Endothelial cell of umbilical vein (primary cell): ENCODE measurements around the gene GIPC1. TPM values are rescaled to one million over a fixed set of nuclear protein-coding genes. Genes with fewer than 3 reads are reported as not detected.

Experiments
- BruUV-seq: library from RNA; stranded (reverse); fragments of 400-500 nt; replicated peaks from 2 replicates; lab custom pipeline; 2021; lab: Mats Ljungman, UMichigan
- CTCF ChIA-PET: fragments of 300-600, 350-600 bp; sonication (Branson Sonifier 250); formaldehyde crosslinking; loops from one replicate; lab custom pipeline; 2021; ENCODE audit warnings: antibody characterized with exemption, inconsistent platforms; lab: Charles Lee
- POLR2A ChIA-PET: fragments of 300-600, 350-600 bp; sonication (Branson Sonifier 250); formaldehyde crosslinking; loops from one replicate; lab custom pipeline; 2021; ENCODE audit warnings: antibody characterized with exemption, inconsistent platforms; lab: Charles Lee
- DNase-seq: peaks from one replicate; pipeline ENCODE4 v3.0.0-alpha.2; 2011; ENCODE audit warnings: low read depth, low spot score
- FAIRE-seq: peaks from 2 replicates; lab custom pipeline; 2011; peaks lifted over from hg19 to GRCh38; lab: Jason Lieb, UNC
- H2AFZ ChIP-seq: 2 replicates; pipeline ENCODE4 v1.6.0; 2012; ENCODE audit warnings: low read depth, low read length, control low read depth, inconsistent platforms
- H3K27ac ChIP-seq: 2 replicates; pipeline ENCODE4 v1.5.1; 2011; ENCODE audit warnings: low read depth, mild to moderate bottlenecking, control low read depth, low read length, moderate library complexity; ENCODE audit not compliant: insufficient read depth
- H3K27me3 ChIP-seq, 2 experiments: 2 replicates each; pipeline versions ENCODE4 v1.6.0 to v1.6.1; 2011; ENCODE audit warnings: low read length in 2 of 2, mixed read lengths in 1 of 2; ENCODE audit not compliant: control insufficient read depth in 2 of 2, insufficient read depth in 2 of 2
- H3K36me3 ChIP-seq, 2 experiments: 2 replicates in 1 of 2; 3 replicates in 1 of 2; pipeline ENCODE4 v1.5.1; 2011; ENCODE audit warnings: low read length in 2 of 2, mild to moderate bottlenecking in 1 of 2, moderate library complexity in 1 of 2; ENCODE audit not compliant: control insufficient read depth in 2 of 2, insufficient read depth in 2 of 2; ENCODE audit errors: extremely low read depth in 1 of 2
- H3K4me1 ChIP-seq: 3 replicates; pipeline ENCODE4 v1.5.1; 2011; ENCODE audit warnings: mild to moderate bottlenecking, low read length; ENCODE audit not compliant: control insufficient read depth, insufficient read depth; ENCODE audit errors: extremely low read depth
- H3K4me2 ChIP-seq: 2 replicates; pipeline ENCODE4 v1.6.1; 2011; ENCODE audit warnings: low read length, control low read depth, mixed read lengths; ENCODE audit not compliant: insufficient read depth
- H3K4me3 ChIP-seq, 3 experiments: fragments of 200-600 bp in 1 of 3; sonication (generic), shearing (Covaris generic) in 1 of 3; replicated peaks in 1 of 3; 2 replicates each; pipeline ENCODE4 v1.5.1; 2011 to 2016; ENCODE audit warnings: control low read depth in 3 of 3, low read length in 3 of 3, mild to moderate bottlenecking in 2 of 3, inconsistent platforms in 1 of 3, low read depth in 1 of 3, moderate library complexity in 1 of 3; ENCODE audit not compliant: insufficient read depth in 1 of 3
- H3K79me2 ChIP-seq: 2 replicates; pipeline ENCODE4 v1.6.0; 2012; ENCODE audit warnings: low read length, inconsistent platforms; ENCODE audit not compliant: control insufficient read depth, insufficient read depth
- H3K9ac ChIP-seq: replicated peaks from 2 replicates; pipeline ENCODE3; 2011; ENCODE audit warnings: low read length, control low read depth; ENCODE audit not compliant: insufficient read depth; ENCODE audit errors: extremely low read depth
- H3K9me1 ChIP-seq: replicated peaks from 3 replicates; pipeline ENCODE4 v1.6.0; 2011; ENCODE audit warnings: mild to moderate bottlenecking, low read length; ENCODE audit not compliant: control insufficient read depth, insufficient read depth; ENCODE audit errors: extremely low read depth
- H3K9me3 ChIP-seq: replicated peaks from 2 replicates; pipeline ENCODE4 v1.5.1; 2012; ENCODE audit warnings: low read length, inconsistent platforms; ENCODE audit not compliant: control insufficient read depth, insufficient read depth
- H4K20me1 ChIP-seq: replicated peaks from 2 replicates; pipeline ENCODE3; 2011; ENCODE audit warnings: mild to moderate bottlenecking, low read length; ENCODE audit not compliant: control insufficient read depth, insufficient read depth; ENCODE audit errors: extremely low read depth
- CTCF ChIP-seq, 2 donors: IDR thresholded peaks; 1 replicate in 1 of 2; 2 replicates in 1 of 2; pipeline ENCODE4 v1.5.1; 2011; ENCODE audit warnings: low read length in 2 of 2, mild to moderate bottlenecking in 2 of 2, moderate library complexity in 2 of 2, control low read depth in 1 of 2, inconsistent platforms in 1 of 2, low read depth in 1 of 2; ENCODE audit not compliant: insufficient read depth in 1 of 2; ENCODE audit errors: extremely low read depth in 1 of 2
- EZH2 ChIP-seq: IDR thresholded peaks from 2 replicates; pipeline ENCODE4 v1.6.1; 2012; ENCODE audit warnings: borderline replicate concordance, low read depth, mild to moderate bottlenecking, moderate library complexity, low read length, inconsistent platforms; ENCODE audit not compliant: severe bottlenecking
- FOS ChIP-seq: IDR thresholded peaks from 2 replicates; pipeline ENCODE4 v1.6.1; 2011; ENCODE audit warnings: mild to moderate bottlenecking, low read length, moderate library complexity, borderline replicate concordance; ENCODE audit not compliant: insufficient read depth
- GATA2 ChIP-seq: IDR thresholded peaks from 2 replicates; pipeline ENCODE4 v1.7.0; 2011; ENCODE audit warnings: low read depth, mild to moderate bottlenecking, moderate library complexity, mixed read lengths, low read length; ENCODE audit not compliant: insufficient read length, insufficient read depth
- JUN ChIP-seq: IDR thresholded peaks from 2 replicates; pipeline ENCODE4 v1.6.1; 2011; ENCODE audit warnings: borderline replicate concordance, low read depth; ENCODE audit not compliant: insufficient read length, insufficient read depth
- MAX ChIP-seq: IDR thresholded peaks from 2 replicates; pipeline ENCODE4 v1.6.1; 2011; ENCODE audit not compliant: insufficient read depth, insufficient read length
- MYC ChIP-seq: IDR thresholded peaks from one replicate; pipeline ENCODE4 v1.6.1; 2011; ENCODE audit warnings: mild to moderate bottlenecking, low read depth, low read length
- POLR2A ChIP-seq: IDR thresholded peaks from 2 replicates; pipeline ENCODE4 v1.6.1; 2012; ENCODE audit warnings: low read depth, mild to moderate bottlenecking, control low read depth, low read length
- POLR2AphosphoS5 ChIP-seq: IDR thresholded peaks from 2 replicates; pipeline ENCODE4 v1.6.1; 2012; ENCODE audit warnings: low read depth, mild to moderate bottlenecking, control low read depth, low read length, moderate library complexity; ENCODE audit not compliant: insufficient read depth
- dilution Hi-C: fragments of 300-500 bp; cut with MboI; formaldehyde crosslinking; loops from one replicate; pipeline ENCODE4 v1.15.0; 2019; ENCODE audit warnings: low sequenced_read_pairs; ENCODE audit not compliant: extremely low pct_ligation_motif_present
- intact Hi-C: fragments of 100-400 bp; cut with micrococcal nuclease; formaldehyde crosslinking; loops from one replicate; pipeline ENCODE4 v1.10.0; 2022
- polyA plus RNA-seq, 4 experiments: library from polyadenylated mRNA; depleted of rRNA in 3 of 4; stranded (reverse) in 3 of 4; unstranded in 1 of 4; fragments of >200 nt; gene quantifications; 2 replicates each; pipeline versions ENCODE4 v1.2.1 to v1.2.3, GENCODE V29; 2011 to 2012; ENCODE audit warnings: missing spikeins in 1 of 4
- total RNA-seq: library from RNA; stranded (reverse); gene quantifications from 2 replicates; pipeline ENCODE4 v1.2.3, GENCODE V29; 2021

GIPC1 gene
- total and polyA plus RNA-seq, 2 donors (not counting 3 experiments of a cell fraction or from before 2014, with no cell fraction given): 108 to 141 TPM

GRCh38 chr19:14544977-14545715 lies 49.2 kb upstream of the GIPC1 start:
- Histone ChIP-seq H3K4me1 (no peaks in the 10 kb centered on the region), H3K9me1 (no peaks in the 10 kb centered on the region), H3K79me2 (no peaks in the 10 kb centered on the region), H3K9ac (no peak overlapping the region), H4K20me1 (no peaks in the 10 kb centered on the region), H3K4me2 (no peak overlapping the region), H3K4me3 (no peak overlapping the region), H3K9me3 (no peaks in the 10 kb centered on the region), H2AFZ (no peak overlapping the region), H3K27me3 (no peaks in the 10 kb centered on the region), H3K36me3 (peaks cover 0 to 1% of the 10 kb centered on the region in 2 experiments), H3K27ac (no peak overlapping the region)
- ChIA-PET POLR2A (no interaction called here), CTCF (interaction anchor here (1.2 kb wide), 1 partner anchor 12 kb away, joined by 3 read pairs; no protein-coding TSS in a partner anchor)
- BruUV-seq: no TSS peak
- DNase-seq (no peak), FAIRE-seq (no peak)
- intact Hi-C loops (no loop called here), dilution Hi-C loops (no loop called here)
- TF ChIP-seq GATA2: no peak
- TF ChIP-seq MYC: no peak

- H3K27me3 ChIP-seq: no peaks in the 10 kb centered on the region
- H3K9me3 ChIP-seq: no peaks in the 10 kb centered on the region
- no peak overlapping the region for H3K4me3 ChIP-seq
- intact Hi-C loops: no loop called here
- ChIA-PET CTCF (interaction anchor here (0.6 kb wide), 1 partner anchor 332 kb away, joined by 3 read pairs; no protein-coding TSS in a partner anchor), POLR2A (interaction anchor here (0.6 kb wide), 1 partner anchor 22 kb away, joined by 6 read pairs; no protein-coding TSS in a partner anchor)
- H3K9me1 ChIP-seq: no peaks in the 10 kb centered on the region
- no peak overlapping the region for H3K9ac ChIP-seq
- dilution Hi-C loops: no loop called here
- no peak overlapping the region for H2AFZ ChIP-seq
- peaks cover 0 to 1% of the 10 kb centered on the region in 2 experiments for H3K36me3 ChIP-seq
- FAIRE-seq (no peak), DNase-seq (no peak)
- H3K4me1 ChIP-seq: no peaks in the 10 kb centered on the region
- peaks cover 2% of the 10 kb centered on the region for H3K79me2 ChIP-seq
- TF ChIP-seq GATA2 (no peak), POLR2AphosphoS5 (no peak), CTCF (IDR thresholded peaks at IDR 0.05; ENCODE audit: extremely low read depth in 1 of 2, insufficient read depth in 1 of 2, low read depth in 1 of 2, low read length in 2 of 2) (no peak), MAX (no peak), JUN (no peak), EZH2 (no peak), POLR2A (no peak), FOS (no peak), MYC (no peak)
- H3K4me2 ChIP-seq: no peak overlapping the region
- no peak overlapping the region for H3K27ac ChIP-seq
- H4K20me1 ChIP-seq: no peaks in the 10 kb centered on the region
- no TSS peak for BruUV-seq
These were observed 48.1 kb upstream of the GIPC1 start for GRCh38 chr19:14544047-14544446.
